H1 (cell line): ENCODE measurements around the gene CCDC148. TPM values are rescaled to one million over a fixed set of nuclear protein-coding genes. Genes with fewer than 3 reads are reported as not detected.

Experiments used
- CTCF ChIA-PET: fragments of 300-600 bp; sonication (Branson Sonifier 250); formaldehyde crosslinking; loops from one replicate; lab custom pipeline; 2021; ENCODE audit not compliant: partially characterized antibody; lab: Charles Lee
- POLR2A ChIA-PET: fragments of 300-600 bp; sonication (Branson Sonifier 250); formaldehyde crosslinking; loops from one replicate; lab custom pipeline; 2021; ENCODE audit warnings: inconsistent platforms; ENCODE audit not compliant: partially characterized antibody; lab: Charles Lee
- DNase-seq, 2 experiments: peaks; one replicate each; pipeline versions ENCODE4 v3.0.0 to v3.0.0-alpha.2; 2010 to 2022; ENCODE audit warnings: low spot score in 2 of 2, low read depth in 1 of 2, mixed read lengths in 1 of 2
- FAIRE-seq: peaks from 2 replicates; lab custom pipeline; 2011; peaks lifted over from hg19 to GRCh38; lab: Jason Lieb, UNC
- H2AFZ ChIP-seq: 2 replicates; pipeline ENCODE4 v1.8.1; 2012; ENCODE audit warnings: low read length, inconsistent platforms
- H2AK5ac ChIP-seq: 2 replicates; pipeline ENCODE4 v1.6.1; 2013; ENCODE audit warnings: low read depth, low read length
- H2BK120ac ChIP-seq: replicated peaks from 2 replicates; pipeline ENCODE3; 2013; ENCODE audit warnings: low read depth, low read length, inconsistent platforms
- H2BK12ac ChIP-seq: 2 replicates; pipeline ENCODE4 v1.6.1; 2013; ENCODE audit warnings: low read depth, low read length
- H2BK15ac ChIP-seq: 2 replicates; pipeline ENCODE4 v1.6.1; 2013; ENCODE audit warnings: low read length
- H2BK20ac ChIP-seq: 2 replicates; pipeline ENCODE4 v1.6.1; 2013; ENCODE audit warnings: low read length
- H2BK5ac ChIP-seq: 2 replicates; pipeline ENCODE4 v1.6.1; 2013; ENCODE audit warnings: low read depth, low read length
- H3K14ac ChIP-seq: 2 replicates; pipeline ENCODE4 v1.6.1; 2013; ENCODE audit warnings: inconsistent platforms; ENCODE audit not compliant: insufficient read length
- H3K18ac ChIP-seq: 2 replicates; pipeline ENCODE4 v1.6.1; 2013; ENCODE audit warnings: low read length; ENCODE audit errors: extremely low read depth
- H3K23ac ChIP-seq: 2 replicates; pipeline ENCODE4 v1.6.1; 2013; ENCODE audit warnings: inconsistent platforms; ENCODE audit not compliant: insufficient read length
- H3K23me2 ChIP-seq: 2 replicates; pipeline ENCODE4 v1.6.1; 2013; ENCODE audit warnings: low read depth, low read length
- H3K27ac ChIP-seq: 2 replicates; pipeline ENCODE4 v1.6.1; 2011; ENCODE audit warnings: low read depth, low read length, inconsistent platforms
- H3K27me3 ChIP-seq, 4 experiments: replicated peaks in 1 of 4; 1 replicate in 1 of 4; 2 replicates in 3 of 4; pipeline versions ENCODE4 v1.6.1 to v1.8.1; 2011 to 2013; ENCODE audit warnings: low read length in 3 of 4, mild to moderate bottlenecking in 3 of 4, inconsistent platforms in 2 of 4, mixed read lengths in 2 of 4, moderate library complexity in 1 of 4; ENCODE audit not compliant: control insufficient read depth in 3 of 4, insufficient read depth in 3 of 4; ENCODE audit errors: extremely low read depth in 1 of 4
- H3K36me3 ChIP-seq, 4 experiments: 2 replicates each; pipeline versions ENCODE4 v1.6.1 to v1.8.1; 2011 to 2013; ENCODE audit warnings: mild to moderate bottlenecking in 4 of 4, low read length in 3 of 4, moderate library complexity in 2 of 4, control low read depth in 1 of 4, inconsistent platforms in 1 of 4; ENCODE audit not compliant: insufficient read depth in 4 of 4, control insufficient read depth in 2 of 4
- H3K4ac ChIP-seq: replicated peaks from 2 replicates; pipeline ENCODE3; 2013; ENCODE audit warnings: low read length, low read depth, mixed read lengths, inconsistent platforms; ENCODE audit not compliant: insufficient read length
- H3K4me1 ChIP-seq, 4 experiments: replicated peaks in 1 of 4; 1 replicate in 1 of 4; 2 replicates in 3 of 4; pipeline versions ENCODE4 v1.6.1 to v1.8.1; 2011 to 2013; ENCODE audit warnings: low read length in 3 of 4, inconsistent platforms in 2 of 4, mixed read lengths in 1 of 4; ENCODE audit not compliant: insufficient read depth in 4 of 4, control insufficient read depth in 3 of 4
- H3K4me2 ChIP-seq, 2 experiments: 2 replicates each; pipeline versions ENCODE4 v1.6.1 to v1.8.1; 2011 to 2013; ENCODE audit warnings: low read depth in 2 of 2, low read length in 2 of 2, control low read depth in 1 of 2, inconsistent platforms in 1 of 2, mild to moderate bottlenecking in 1 of 2; ENCODE audit not compliant: insufficient read depth in 1 of 2
- H3K4me3 ChIP-seq, 4 experiments: fragments of 200-600, 300-600 bp in 1 of 4; sonication (generic), shearing (Covaris generic), sonication (Bioruptor Twin) in 1 of 4; 2 replicates each; pipeline versions ENCODE4 v1.5.1 to v1.8.1; 2011 to 2016; ENCODE audit warnings: low read length in 4 of 4, low read depth in 3 of 4, control low read depth in 2 of 4, inconsistent platforms in 2 of 4, mild to moderate bottlenecking in 2 of 4, mixed read lengths in 1 of 4, moderate library complexity in 1 of 4; ENCODE audit not compliant: insufficient read depth in 2 of 4; ENCODE audit errors: extremely low read depth in 1 of 4
- H3K56ac ChIP-seq: replicated peaks from 2 replicates; pipeline ENCODE3; 2013; ENCODE audit warnings: low read depth, mild to moderate bottlenecking, mixed read lengths, low read length, inconsistent platforms; ENCODE audit not compliant: insufficient read length
- H3K79me1 ChIP-seq: 2 replicates; pipeline ENCODE4 v1.6.1; 2013; ENCODE audit warnings: low read depth, low read length, control low read depth
- H3K79me2 ChIP-seq, 2 experiments: 2 replicates each; pipeline versions ENCODE4 v1.6.1 to v1.8.1; 2012 to 2013; ENCODE audit warnings: low read length in 2 of 2, mild to moderate bottlenecking in 2 of 2, inconsistent platforms in 1 of 2; ENCODE audit not compliant: insufficient read depth in 2 of 2, control insufficient read depth in 1 of 2
- H3K9ac ChIP-seq, 4 experiments: replicated peaks in 1 of 4; 1 replicate in 1 of 4; 2 replicates in 3 of 4; pipeline versions ENCODE4 v1.6.1 to v1.8.1; 2011 to 2013; ENCODE audit warnings: low read depth in 3 of 4, low read length in 3 of 4, control low read depth in 2 of 4, mild to moderate bottlenecking in 2 of 4, moderate library complexity in 2 of 4, inconsistent platforms in 1 of 4; ENCODE audit errors: extremely low read depth in 1 of 4
- H3K9me3 ChIP-seq, 2 experiments: 2 replicates each; pipeline versions ENCODE4 v1.6.1 to v1.8.1; 2012 to 2013; ENCODE audit warnings: mild to moderate bottlenecking in 2 of 2, moderate library complexity in 2 of 2, control low read depth in 1 of 2, inconsistent platforms in 1 of 2, low read depth in 1 of 2, low read length in 1 of 2, mixed read lengths in 1 of 2; ENCODE audit not compliant: insufficient read depth in 2 of 2
- H4K20me1 ChIP-seq, 2 experiments: replicated peaks in 1 of 2; 2 replicates each; pipeline versions ENCODE3 to v1.8.1; 2011 to 2013; ENCODE audit warnings: inconsistent platforms in 2 of 2, low read length in 2 of 2, mild to moderate bottlenecking in 1 of 2; ENCODE audit not compliant: insufficient read depth in 2 of 2, control insufficient read depth in 1 of 2
- H4K5ac ChIP-seq: 2 replicates; pipeline ENCODE4 v1.6.1; 2013; ENCODE audit warnings: low read length, low read depth, mixed read lengths, inconsistent platforms; ENCODE audit not compliant: insufficient read length
- H4K8ac ChIP-seq: 2 replicates; pipeline ENCODE4 v1.8.0; 2013; ENCODE audit warnings: mild to moderate bottlenecking, moderate library complexity, low read length, inconsistent platforms; ENCODE audit not compliant: insufficient read depth; ENCODE audit errors: extremely low read depth
- H4K91ac ChIP-seq: replicated peaks from 2 replicates; pipeline ENCODE3; 2013; ENCODE audit warnings: low read length, mixed read lengths, inconsistent platforms; ENCODE audit not compliant: insufficient read length
- BACH1 ChIP-seq: IDR thresholded peaks from 2 replicates; pipeline ENCODE4 v1.6.1; 2012; ENCODE audit warnings: low read length, improper control_type of control experiment
- BCL11A ChIP-seq, 2 experiments: IDR thresholded peaks; one replicate each; pipeline ENCODE4 v1.6.1; 2011; ENCODE audit warnings: low read depth in 2 of 2, low read length in 2 of 2, mild to moderate bottlenecking in 2 of 2
- BRCA1 ChIP-seq: IDR thresholded peaks from 2 replicates; pipeline ENCODE4 v1.6.1; 2012; ENCODE audit warnings: low read depth, low read length, improper control_type of control experiment
- EGR1 ChIP-seq: IDR thresholded peaks from 2 replicates; pipeline ENCODE4 v1.6.1; 2011; ENCODE audit warnings: low read depth, low read length, borderline replicate concordance
- JUN ChIP-seq: IDR thresholded peaks from 2 replicates; pipeline ENCODE4 v1.6.1; 2011; ENCODE audit warnings: low read depth, mild to moderate bottlenecking, improper control_type of control experiment, low read length
- JUND ChIP-seq: IDR thresholded peaks from 2 replicates; pipeline ENCODE4 v1.6.1; 2011; ENCODE audit warnings: mild to moderate bottlenecking, improper control_type of control experiment, low read length
- NANOG ChIP-seq: IDR thresholded peaks from 2 replicates; pipeline ENCODE4 v1.6.1; 2011; ENCODE audit warnings: low read length, low read depth, mild to moderate bottlenecking, inconsistent platforms; ENCODE audit not compliant: insufficient read depth, poor library complexity, severe bottlenecking
- NRF1 ChIP-seq: IDR thresholded peaks from 2 replicates; pipeline ENCODE4 v1.6.1; 2011; ENCODE audit warnings: mild to moderate bottlenecking, low read depth, low read length, improper control_type of control experiment
- POU5F1 ChIP-seq: IDR thresholded peaks from 2 replicates; pipeline ENCODE4 v1.6.1; 2011; ENCODE audit warnings: low read depth, mild to moderate bottlenecking, low read length, moderate library complexity
- RBBP5 ChIP-seq: IDR thresholded peaks from 2 replicates; pipeline ENCODE4 v1.7.1; 2012; ENCODE audit warnings: low read depth, mild to moderate bottlenecking, inconsistent platforms, low read length, moderate library complexity, borderline replicate concordance
- RFX5 ChIP-seq: IDR thresholded peaks from 2 replicates; pipeline ENCODE4 v1.6.1; 2011; ENCODE audit warnings: low read depth, low read length, improper control_type of control experiment, borderline replicate concordance
- SIN3A ChIP-seq, 2 experiments: IDR thresholded peaks in 1 of 2; conservative IDR thresholded peaks in 1 of 2; 2 replicates each; pipeline ENCODE4 v1.6.1; 2011 to 2012; ENCODE audit warnings: low read length in 2 of 2, improper control_type of control experiment in 1 of 2, low read depth in 1 of 2, mild to moderate bottlenecking in 1 of 2
- SP2 ChIP-seq: IDR thresholded peaks from 2 replicates; pipeline ENCODE4 v1.6.1; 2012; ENCODE audit warnings: mild to moderate bottlenecking, low read length, inconsistent platforms
- SP4 ChIP-seq: IDR thresholded peaks from 2 replicates; pipeline ENCODE4 v1.6.1; 2012; ENCODE audit warnings: low read length, inconsistent platforms
- SRF ChIP-seq: IDR thresholded peaks from 2 replicates; pipeline ENCODE4 v1.6.1; 2011; ENCODE audit warnings: mild to moderate bottlenecking, low read depth, low read length, moderate library complexity
- YY1 ChIP-seq: IDR thresholded peaks from 2 replicates; pipeline ENCODE4 v1.6.1; 2011; ENCODE audit warnings: low read depth, mild to moderate bottlenecking, low read length
- WGBS, 2 experiments: shearing (Covaris generic) in 1 of 2; methylation state at CpG; one replicate each; pipeline versions ENCODE4 v1.1.6 to v1.1.7; 2013 to 2015; ENCODE audit warnings: low lambda C conversion rate in 2 of 2, mixed read lengths in 2 of 2, inconsistent platforms in 1 of 2, low coverage in 1 of 2, missing lambda C conversion rate in 1 of 2; ENCODE audit not compliant: insufficient replicate concordance in 2 of 2, insufficient coverage in 1 of 2, insufficient read length in 1 of 2; ENCODE audit errors: extremely low coverage in 1 of 2, missing lambda C conversion rate in 1 of 2; 5-methylcytosine and 5-hydroxymethylcytosine counted together
- polyA plus RNA-seq, 7 experiments: library from polyadenylated mRNA; depleted of rRNA in 3 of 7; stranded (reverse) in 5 of 7; unstranded in 2 of 7; fragments of >200 nt in 5 of 7; fragments of 200-250 nt in 2 of 7; gene quantifications; 1 replicate in 5 of 7; 2 replicates in 1 of 7; 4 replicates in 1 of 7; pipeline versions ENCODE4 v1.2.1 to v1.2.3, GENCODE V29; 2011 to 2013; ENCODE audit warnings: missing spikeins in 2 of 7, mixed read lengths in 2 of 7
- total RNA-seq: library from RNA; stranded (reverse); fragmentation: NEBNext Ultra II Directional; extraction: Animal tissue kit (Norgen Biotek cat#: 25700); gene quantifications from 2 replicates; pipeline ENCODE4 v1.2.1, GENCODE V29; 2021

CCDC148 gene
- total and polyA plus RNA-seq, 2 of the 8 experiments (the other 6 are each of a cell fraction or from before 2014, with no cell fraction given): 0.45 to 1.3 TPM

DNA sequence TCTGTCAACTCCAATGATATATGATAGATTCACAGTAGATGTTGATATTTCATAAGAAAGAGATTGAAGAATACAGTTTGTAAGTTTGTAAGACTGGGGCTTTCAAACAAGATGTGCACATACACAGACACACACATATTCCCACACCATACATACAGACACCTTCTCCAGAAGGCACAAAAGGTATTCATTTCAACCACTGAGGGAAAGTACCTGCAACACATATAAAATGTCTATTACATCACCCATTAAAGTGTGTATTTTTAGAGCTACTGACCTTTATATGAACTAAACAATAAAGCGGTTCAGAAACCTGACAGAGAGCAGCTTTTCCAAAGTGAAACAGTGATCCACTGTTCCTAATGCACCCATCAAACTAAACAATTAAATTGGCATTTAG, 53.3 kb downstream of the CCDC148 start:
- ChIA-PET CTCF (interaction anchor here (2.1 kb wide), 1 partner anchor 15 kb away, joined by 6 read pairs; no protein-coding TSS in a partner anchor), POLR2A (no interaction called here)
- no peak overlapping the region for H4K91ac ChIP-seq
- H2AFZ ChIP-seq: no peak overlapping the region
- no peaks in the 10 kb centered on the region for H3K36me3 ChIP-seq
- H3K4ac ChIP-seq: no peak overlapping the region
- no peaks in the 10 kb centered on the region for H3K23me2 ChIP-seq
- no peak overlapping the region for H3K27ac ChIP-seq
- H3K4me2 ChIP-seq: no peak overlapping the region
- H2BK15ac ChIP-seq: no peak overlapping the region
- H3K4me1 ChIP-seq: peaks cover 0 to 3% (median 1%) of the 10 kb centered on the region in 4 experiments; a peak in 2 of 7 replicates
- no peak overlapping the region for H3K18ac ChIP-seq
- H4K5ac ChIP-seq: no peak overlapping the region
- H3K79me1 ChIP-seq: no peaks in the 10 kb centered on the region
- no peak overlapping the region for H4K8ac ChIP-seq
- H3K4me3 ChIP-seq: no peak overlapping the region
- H4K20me1 ChIP-seq: no peaks in the 10 kb centered on the region
- H3K9ac ChIP-seq: no peak overlapping the region
- H3K79me2 ChIP-seq: no peaks in the 10 kb centered on the region
- H3K23ac ChIP-seq: no peak overlapping the region
- WGBS, 2 experiments: 81% methylated on average over 1 of the region's 1 CpG; no CpG with 5 or more reads in 1 of the 2 experiments
- H3K14ac ChIP-seq: no peak overlapping the region
- no peaks in the 10 kb centered on the region for H3K27me3 ChIP-seq
- no peaks in the 10 kb centered on the region for H3K9me3 ChIP-seq
- H2BK5ac ChIP-seq: no peak overlapping the region
- no peak overlapping the region for H2BK12ac ChIP-seq
- no peak overlapping the region for H2BK120ac ChIP-seq
- H2AK5ac ChIP-seq: no peak overlapping the region
- FAIRE-seq: no peak
- DNase-seq: no peak
- H3K56ac ChIP-seq: no peak overlapping the region
- no peak overlapping the region for H2BK20ac ChIP-seq
- TF ChIP-seq BACH1 (no peak), BCL11A (IDR thresholded peaks at IDR 0.05; ENCODE audit: low read depth in 2 of 2, low read length in 2 of 2) (no peak), POU5F1 (no peak), BRCA1 (no peak), RFX5 (no peak), SP4 (no peak), NANOG (no peak), RBBP5 (no peak), SRF (no peak), YY1 (no peak), SP2 (no peak), JUND (no peak), SIN3A (conservative IDR thresholded peaks at IDR 0.05 in 1 of 2, IDR thresholded peaks at IDR 0.05 in 1 of 2; ENCODE audit: low read depth in 1 of 2, low read length in 2 of 2) (no peak), EGR1 (no peak), JUN (no peak), NRF1 (no peak)
